Measurements from ENCODE around the gene LCN6. TPM values are rescaled to one million over a fixed set of nuclear protein-coding genes. Genes with fewer than 3 reads are reported as not detected.

The LCN6 gene
- total and polyA plus RNA-seq, 2 of the 13 experiments (the other 11 are each of a cell fraction or from before 2014, with no cell fraction given), result not detected

GRCh38 chr9:136742591-136743391 is 5.5 kb downstream of the LCN6 start, which contains the start of gene LCN10:
LCN10 (minus strand) TSS chr9:136742940; CDS start chr9:136742903, 37 bp downstream.
- in situ Hi-C loops (cut with HindIII; ENCODE audit: extremely low pct_ligation_motif_present, low pct_unique_long_range_greater_than_20kb), result no loop called here
- no peaks in the 10 kb centered on the region for H3K36me3 ChIP-seq (replicated peaks in 1 of 2; ENCODE audit: control insufficient read depth in 1 of 2, insufficient read depth in 2 of 2, low read length in 2 of 2)
- ATAC-seq, result peak; percentile 69
- ChIA-PET POLR2A (interaction anchor here (0.5 to 5.2 kb wide), 2 partner anchors 14 to 21 kb away, joined by 3 to 27 read pairs; no protein-coding TSS in a partner anchor), CTCF (ENCODE audit: low intra/inter-chr PET ratio, low total read pairs) (no interaction called here)
- peak; percentile 49 for DNase-seq (ENCODE audit: low spot score)
- H4K20me1 ChIP-seq (ENCODE audit: insufficient read depth, low read length), result no peaks in the 10 kb centered on the region
- peaks cover 25% of the 10 kb centered on the region for H3K4me1 ChIP-seq (ENCODE audit: insufficient read depth, low read length)
- WGBS (ENCODE audit: low lambda C conversion rate), result 0% methylated on average over 1 of the region's 25 CpGs
- H3K27me3 ChIP-seq (ENCODE audit: control insufficient read depth in 1 of 2, insufficient read depth in 2 of 2, low read length in 2 of 2), result peaks cover 23 to 88% of the 10 kb centered on the region in 2 experiments
- FAIRE-seq, result no peak
- no peaks in the 10 kb centered on the region for H3K79me2 ChIP-seq (ENCODE audit: insufficient read depth, low read length)
- intact Hi-C loops (cut with micrococcal nuclease; ENCODE audit: unreplicated experiment), result no loop called here
- no peak within 1 kb of the TSS for H3K9ac ChIP-seq (ENCODE audit: insufficient read depth, low read depth, low read length)
- H3K4me2 ChIP-seq (ENCODE audit: low read depth, low read length), result peak within 1 kb of the TSS; percentile 58
- peak within 1 kb of the TSS in 2 of 3 experiments; percentile 6 to 53; a peak in 3 of 6 replicates for H3K4me3 ChIP-seq (replicated peaks in 1 of 3; ENCODE audit: insufficient read depth in 1 of 3, low read depth in 2 of 3, low read length in 3 of 3)
- no peak within 1 kb of the TSS for H2AFZ ChIP-seq (ENCODE audit: low read length)
- no TSS peak for BruUV-seq (replicated peaks)
- H3K9me3 ChIP-seq (ENCODE audit: low read length), result no peaks in the 10 kb centered on the region
- H3K27ac ChIP-seq (ENCODE audit: extremely low read length, insufficient read depth, low read length), result no peak within 1 kb of the TSS
- peak; percentile 34 for TF ChIP-seq ZEB1 (IDR thresholded peaks at IDR 0.05; ENCODE audit: insufficient replicate concordance, low read depth)
- TF ChIP-seq PITX1 (CRISPR knock-in tag; IDR thresholded peaks at IDR 0.05), result no peak
- 0 out of 2 replicates have a peak, but pooled peaks have one; percentile 18 for TF ChIP-seq MTA1 (CRISPR knock-in tag; IDR thresholded peaks at IDR 0.05; ENCODE audit: borderline replicate concordance)
- TF ChIP-seq ZNF891 (CRISPR knock-in tag; IDR thresholded peaks at IDR 0.05), result 0 out of 2 replicates have a peak, but pooled peaks have one; percentile 22
- no peak for TF ChIP-seq ZNF569 (CRISPR knock-in tag; IDR thresholded peaks at IDR 0.05; ENCODE audit: borderline replicate concordance)
- TF ChIP-seq HNRNPL (IDR thresholded peaks at IDR 0.05; ENCODE audit: low read depth, low read length), result peak; percentile 72; the same call in 1 of the 2 replicates
- TF ChIP-seq ZMYM3 (CRISPR knock-in tag; IDR thresholded peaks at IDR 0.05), result no peak
- TF ChIP-seq MYC (CRISPR knock-in tag; IDR thresholded peaks at IDR 0.05; ENCODE audit: borderline replicate concordance), result 0 out of 2 replicates have a peak, but pooled peaks have one; percentile 17
- 0 out of 2 replicates have a peak, but pooled peaks have one; percentile 10 for TF ChIP-seq RXRB (CRISPR knock-in tag; IDR thresholded peaks at IDR 0.05; ENCODE audit: borderline replicate concordance)
- peak; percentile 78 for TF ChIP-seq CTCF (CRISPR knock-in tag; IDR thresholded peaks at IDR 0.05)
- TF ChIP-seq ZIK1 (CRISPR knock-in tag; IDR thresholded peaks at IDR 0.05; ENCODE audit: borderline replicate concordance, low read depth), result no peak
- TF ChIP-seq ATF2 (CRISPR knock-in tag; IDR thresholded peaks at IDR 0.05), result no peak
- peak; percentile 89 for TF ChIP-seq ZNF263 (CRISPR knock-in tag; IDR thresholded peaks at IDR 0.05)
- TF ChIP-seq BCL6 (CRISPR knock-in tag; IDR thresholded peaks at IDR 0.05), result 0 out of 2 replicates have a peak, but pooled peaks have one; percentile 24
- TF ChIP-seq YY1 (IDR thresholded peaks at IDR 0.05; ENCODE audit: insufficient read depth, insufficient replicate concordance, low read depth, low read length), result no peak
- TF ChIP-seq ZBTB7B (CRISPR knock-in tag; IDR thresholded peaks at IDR 0.05), result peak; percentile 60; the same call in 1 of the 2 replicates
- TF ChIP-seq ZNF451 (CRISPR knock-in tag; IDR thresholded peaks at IDR 0.05), result no peak
- peak in 1 of 2 experiments; percentile 53; a peak in 1 of 4 replicates for TF ChIP-seq HMGXB4 (CRISPR knock-in tag; IDR thresholded peaks at IDR 0.05; ENCODE audit: borderline replicate concordance in 1 of 2, low read depth in 1 of 2)
